Stimulated activated CD4-positive, alpha-beta T cell treated with anti-CD3 and anti-CD28 coated beads, Interleukin-4, amount 100 ng/mL, for 1 hour (primary cell): Measurements from ENCODE around the gene IRX1.

Experiments
- DNase-seq: peaks from one replicate; pipeline ENCODE4 v3.0.0-alpha.2; 2020

IRX1 gene

GRCh38 chr5:3595006-3595961, at the start of gene IRX1:
IRX1 (plus strand) TSS chr5:3595832; CDS start chr5:3596106, 274 bp downstream.
- no peak for DNase-seq

GRCh38 chr5:3546028-3546427, 49.6 kb upstream of the IRX1 start:
- no peak for DNase-seq

- DNase-seq: no peak
These were observed 31.5 kb upstream of the IRX1 start for GRCh38 chr5:3564116-3564515.

GRCh38 chr5:3564827-3565518, 30.7 kb upstream of the IRX1 start:
- no peak for DNase-seq

- no peak for DNase-seq
These were observed 10.7 kb upstream of the IRX1 start for GRCh38 chr5:3584724-3585531.

- no peak for DNase-seq
These were observed 5.3 kb upstream of the IRX1 start for GRCh38 chr5:3590161-3590966.

GRCh38 chr5:3590967-3591900, 4.4 kb upstream of the IRX1 start:
- DNase-seq: no peak

- no peak for DNase-seq
These were observed 3.3 kb upstream of the IRX1 start for GRCh38 chr5:3592298-3592697.

- DNase-seq: no peak
These were observed 1.7 kb upstream of the IRX1 start for GRCh38 chr5:3593771-3594509.

- no peak for DNase-seq
These were observed 1.1 kb upstream of the IRX1 start for GRCh38 chr5:3594510-3595005.

- DNase-seq: no peak
These were observed 711 bp downstream of the IRX1 start for GRCh38 chr5:3596261-3596825.

GRCh38 chr5:3596857-3597166, 1.2 kb downstream of the IRX1 start:
- no peak for DNase-seq

GRCh38 chr5:3597167-3598007, 1.8 kb downstream of the IRX1 start:
- no peak for DNase-seq

GRCh38 chr5:3598207-3598606, 2.6 kb downstream of the IRX1 start:
- DNase-seq: no peak

- no peak for DNase-seq
These were observed 3.2 kb downstream of the IRX1 start for GRCh38 chr5:3598769-3599211.

GRCh38 chr5:3599226-3600105, 3.8 kb downstream of the IRX1 start:
- DNase-seq: no peak

GRCh38 chr5:3600106-3601060, 4.8 kb downstream of the IRX1 start:
- DNase-seq: no peak
